Tibial artery (tissue), 4 donors: Measurements from ENCODE around the gene AQP12B.
"Not testable (repeated sequence)": the region's sequence is repeated elsewhere in the genome, so short reads cannot be mapped to it uniquely, and the experiment has no call there.

Experiments used
- DNase-seq, 2 donors: peaks; one replicate each; pipeline ENCODE4 v3.0.0-alpha.2; 2019
- H3K27ac ChIP-seq, 2 donors: fragments of 200-600 bp; sonication (generic) in 1 of 2; 1 replicate in 1 of 2; 2 replicates in 1 of 2; pipeline ENCODE4 v1.5.1; 2018 to 2019; ENCODE audit warnings: mild to moderate bottlenecking in 1 of 2
- H3K27me3 ChIP-seq, 2 donors: fragments of 200-600 bp; sonication (generic) in 1 of 2; one replicate each; pipeline versions ENCODE4 v1.5.1 to v1.6.0; 2016 to 2019
- H3K36me3 ChIP-seq, 3 donors: fragments of 200-600 bp; sonication (generic) in 2 of 3; one replicate each; pipeline ENCODE4 v1.5.1; 2016 to 2019; ENCODE audit warnings: mild to moderate bottlenecking in 2 of 3
- H3K4me1 ChIP-seq, 4 donors: fragments of 200-600 bp; sonication (generic) in 2 of 4; 1 replicate in 3 of 4; 2 replicates in 1 of 4; pipeline ENCODE4 v1.5.1; 2016 to 2019
- H3K4me3 ChIP-seq, 2 donors: fragments of 200-600 bp; sonication (generic) in 1 of 2; 1 replicate in 1 of 2; 2 replicates in 1 of 2; pipeline ENCODE4 v1.5.1; 2018 to 2019; ENCODE audit warnings: mild to moderate bottlenecking in 2 of 2
- H3K9me3 ChIP-seq, 3 donors: fragments of 200-600 bp; sonication (generic) in 1 of 3; one replicate each; pipeline ENCODE4 v1.5.1; 2016 to 2019
- CTCF ChIP-seq, 2 experiments: fragments of 200-600 bp in 1 of 2; fragments of 450-650 bp in 1 of 2; IDR thresholded peaks; one replicate each; pipeline ENCODE4 v1.5.1; 2017 to 2019; ENCODE audit warnings: antibody characterized with exemption in 2 of 2, mild to moderate bottlenecking in 1 of 2, moderate library complexity in 1 of 2
- intact Hi-C: fragments of 100-400 bp; cut with DNase I; formaldehyde crosslinking; loops from one replicate; pipeline ENCODE4 v1.15.0; 2023; ENCODE audit warnings: low total_unique reads

The AQP12B gene

GRCh38 chr2:240691075-240691427, 8.4 kb upstream of the AQP12B start:
- H3K9me3 ChIP-seq, H3K4me1 ChIP-seq, H3K27ac ChIP-seq, DNase-seq, H3K36me3 ChIP-seq, intact Hi-C loops, H3K4me3 ChIP-seq: not testable (repeated sequence)
- H3K27me3 ChIP-seq, result peaks cover 0 to 19% of the 10 kb centered on the region in 2 donors

DNA sequence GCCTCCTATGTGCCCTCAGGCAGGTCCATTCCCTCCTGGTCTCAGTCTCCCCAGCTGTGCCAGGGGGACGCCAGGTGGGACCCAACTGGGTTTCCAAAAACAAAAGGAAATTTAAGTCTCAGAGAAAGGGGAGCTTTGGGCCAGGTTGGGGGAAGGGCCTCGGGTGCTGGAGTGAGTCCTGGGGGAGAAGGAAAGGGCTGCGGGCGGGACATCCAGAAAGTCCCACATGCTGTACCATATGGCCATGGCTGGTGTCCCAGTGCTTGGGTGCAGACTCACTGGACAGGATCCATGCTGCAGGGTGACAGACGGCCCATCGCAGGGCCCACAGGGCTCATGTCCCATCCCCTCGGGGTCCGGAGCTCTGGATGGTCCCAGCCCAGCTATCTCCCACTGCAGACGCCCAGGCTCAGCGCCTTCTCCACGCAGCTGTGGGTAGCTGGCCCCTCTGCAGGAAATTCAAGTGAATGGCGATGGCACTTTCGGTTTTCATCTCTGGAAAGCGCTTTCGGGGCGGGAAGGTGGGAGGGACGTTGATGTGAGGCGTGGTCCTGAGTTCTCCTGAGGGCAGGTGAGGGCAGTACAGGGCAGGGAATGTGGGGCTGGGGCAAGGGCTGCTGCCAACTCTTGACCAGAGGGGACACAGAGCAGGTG, 7.9 kb upstream of the AQP12B start:
- peaks cover 0 to 23% of the 10 kb centered on the region in 2 donors for H3K27me3 ChIP-seq
- H3K9me3 ChIP-seq, H3K36me3 ChIP-seq, intact Hi-C loops, H3K4me1 ChIP-seq, DNase-seq, H3K4me3 ChIP-seq, H3K27ac ChIP-seq: not testable (repeated sequence)

DNA sequence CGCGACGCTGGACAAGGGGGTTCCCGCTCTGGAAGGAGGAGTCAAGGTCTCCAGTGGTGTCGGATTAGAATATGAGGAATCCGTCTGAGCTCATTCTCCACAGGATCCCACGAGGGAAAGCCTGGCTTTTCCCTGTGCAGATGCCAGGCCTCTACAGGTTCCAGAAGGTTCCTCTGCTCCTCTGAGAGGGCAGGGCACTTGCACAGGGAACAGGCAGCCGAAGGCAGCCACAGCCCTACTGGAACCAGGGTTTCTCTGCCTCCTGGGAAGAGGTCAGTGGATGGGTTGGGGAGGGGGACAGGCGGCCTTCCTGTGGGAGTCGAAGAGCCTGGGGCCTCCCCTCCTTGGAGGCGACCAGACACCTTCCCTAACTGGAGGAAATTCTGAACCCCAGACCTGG, 7.3 kb upstream of the AQP12B start:
- no peak overlapping the region for H3K4me3 ChIP-seq
- H3K27me3 ChIP-seq, result peaks cover 0 to 23% of the 10 kb centered on the region in 2 donors
- no peaks in the 10 kb centered on the region for H3K9me3 ChIP-seq
- intact Hi-C loops, result no loop called here
- no peaks in the 10 kb centered on the region for H3K36me3 ChIP-seq
- no peak for DNase-seq
- H3K4me1 ChIP-seq, result no peaks in the 10 kb centered on the region
- no peak for TF ChIP-seq CTCF (IDR thresholded peaks at IDR 0.05)
- no peak overlapping the region for H3K27ac ChIP-seq

- no peak for DNase-seq
- Histone ChIP-seq H3K27ac (no peak overlapping the region), H3K36me3 (no peaks in the 10 kb centered on the region), H3K4me1 (no peaks in the 10 kb centered on the region), H3K27me3 (peaks cover 0 to 23% of the 10 kb centered on the region in 2 donors), H3K4me3 (no peak overlapping the region), H3K9me3 (no peaks in the 10 kb centered on the region)
- no peak for TF ChIP-seq CTCF (IDR thresholded peaks at IDR 0.05)
- intact Hi-C loops, result no loop called here
These were observed 5.9 kb upstream of the AQP12B start for GRCh38 chr2:240688553-240688919.

GRCh38 chr2:240687741-240688552, 5.3 kb upstream of the AQP12B start:
- Histone ChIP-seq H3K27ac (no peak overlapping the region), H3K36me3 (no peaks in the 10 kb centered on the region), H3K27me3 (peaks cover 0 to 23% of the 10 kb centered on the region in 2 donors), H3K4me1 (no peaks in the 10 kb centered on the region), H3K4me3 (no peak overlapping the region), H3K9me3 (no peaks in the 10 kb centered on the region)
- no peak for TF ChIP-seq CTCF (IDR thresholded peaks at IDR 0.05)
- no peak for DNase-seq
- intact Hi-C loops, result no loop called here

DNA sequence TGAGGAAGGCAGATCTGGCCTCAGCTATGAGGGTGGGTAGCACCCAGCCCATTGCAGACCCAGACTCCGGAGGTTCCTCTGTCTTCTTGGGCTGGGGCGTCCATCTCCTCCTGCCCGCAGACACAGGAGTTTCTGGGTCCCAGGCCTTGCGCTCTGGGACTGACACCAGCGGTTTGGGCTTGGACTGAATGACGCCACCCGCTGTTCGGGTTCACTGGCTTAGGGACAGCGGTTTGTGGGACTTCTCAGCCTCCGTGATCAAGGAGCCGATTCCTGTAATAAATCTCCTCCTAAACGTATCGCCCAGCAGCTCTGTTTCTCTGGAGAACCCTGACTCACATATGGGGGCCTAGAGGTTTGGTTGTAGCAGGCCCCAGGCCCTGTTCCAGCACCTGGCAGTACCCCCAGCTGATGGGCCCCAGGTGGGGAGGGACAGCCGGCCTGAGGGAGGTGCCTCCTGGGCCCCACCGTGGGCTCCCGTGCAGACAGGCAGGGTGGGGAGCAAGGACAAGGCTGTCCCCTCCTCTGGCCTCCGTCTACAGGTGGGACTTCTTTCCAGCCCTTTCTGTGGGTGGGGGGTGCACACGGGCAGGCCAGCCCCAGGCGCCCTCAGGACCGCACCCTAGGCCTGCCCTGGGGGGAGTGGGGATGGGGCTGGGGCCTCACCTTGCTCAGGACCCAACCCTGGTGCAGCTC, 4.5 kb upstream of the AQP12B start:
- Histone ChIP-seq H3K4me1 (no peaks in the 10 kb centered on the region), H3K27me3 (peaks cover 0 to 23% of the 10 kb centered on the region in 2 donors), H3K9me3 (no peaks in the 10 kb centered on the region), H3K4me3 (no peak overlapping the region), H3K27ac (no peak overlapping the region), H3K36me3 (no peaks in the 10 kb centered on the region)
- intact Hi-C loops, result no loop called here
- TF ChIP-seq CTCF (IDR thresholded peaks at IDR 0.05), result no peak
- DNase-seq, result no peak
